Tibial nerve (tissue), 4 donors: Measurements from ENCODE around the gene SDK2. TPM values are rescaled to one million over a fixed set of nuclear protein-coding genes. Genes with fewer than 3 reads are reported as not detected.

ENCODE experiments used
- DNase-seq, 2 donors: peaks; one replicate each; pipeline ENCODE4 v3.0.0-alpha.2; 2019; ENCODE audit warnings: low spot score in 2 of 2
- H3K27ac ChIP-seq, 4 donors: fragments of 200-600 bp; sonication (generic) in 3 of 4; one replicate each; pipeline ENCODE4 v1.5.1; 2017 to 2019; ENCODE audit warnings: mild to moderate bottlenecking in 1 of 4
- H3K27me3 ChIP-seq, 2 donors: fragments of 200-600 bp; sonication (generic) in 1 of 2; one replicate each; pipeline versions ENCODE4 v1.5.1 to v1.6.0; 2017 to 2019
- H3K36me3 ChIP-seq, 3 donors: fragments of 200-600 bp; sonication (generic); one replicate each; pipeline ENCODE4 v1.5.1; 2018 to 2019
- H3K4me1 ChIP-seq, 4 donors: fragments of 200-600 bp; sonication (generic) in 3 of 4; one replicate each; pipeline ENCODE4 v1.5.1; 2017 to 2019
- H3K4me3 ChIP-seq, 4 donors: fragments of 200-600 bp; sonication (generic) in 3 of 4; one replicate each; pipeline ENCODE4 v1.5.1; 2017 to 2019; ENCODE audit warnings: mild to moderate bottlenecking in 1 of 4, moderate library complexity in 1 of 4
- H3K9me3 ChIP-seq, 4 donors: fragments of 200-600 bp; sonication (generic) in 3 of 4; one replicate each; pipeline ENCODE4 v1.5.1; 2017 to 2019
- CTCF ChIP-seq, 5 experiments: fragments of 200-600 bp in 3 of 5; fragments of 450-650 bp in 2 of 5; sonication (generic) in 3 of 5; IDR thresholded peaks; one replicate each; pipeline ENCODE4 v1.5.1; 2016 to 2019; ENCODE audit warnings: antibody characterized with exemption in 5 of 5, mild to moderate bottlenecking in 3 of 5, moderate library complexity in 2 of 5
- EP300 ChIP-seq, 2 donors: sonication (generic); formaldehyde crosslinking; IDR thresholded peaks; one replicate each; pipeline ENCODE4 v1.6.1; 2017; ENCODE audit warnings: antibody characterized with exemption in 2 of 2, mild to moderate bottlenecking in 1 of 2
- POLR2A ChIP-seq, 2 donors: fragments of 450-650 bp; IDR thresholded peaks; one replicate each; pipeline ENCODE4 v1.6.1; 2017; ENCODE audit warnings: antibody characterized with exemption in 2 of 2, mild to moderate bottlenecking in 2 of 2, moderate library complexity in 2 of 2
- WGBS, 2 donors: methylation state at CpG; one replicate each; pipeline ENCODE4 v1.1.5; 2018; 5-methylcytosine and 5-hydroxymethylcytosine counted together
- total RNA-seq, 4 donors: library from RNA; depleted of rRNA; stranded (reverse); fragments of >200 nt; gene quantifications; one replicate each; pipeline ENCODE4 v1.1.0, GENCODE V29; 2016

SDK2 gene
- total RNA-seq, 4 donors from 2014 or later, result 3.1 to 6.3 (median 4.6) TPM

- 84 to 92% methylated on average over 9 of the region's 9 CpGs for WGBS, 2 donors
- peaks cover 0 to 9% (median 0%) of the 10 kb centered on the region in 4 donors for H3K9me3 ChIP-seq
- H3K27me3 ChIP-seq, result no peaks in the 10 kb centered on the region
- no peak overlapping the region for H3K27ac ChIP-seq
- TF ChIP-seq POLR2A (IDR thresholded peaks at IDR 0.05), result no peak
- TF ChIP-seq CTCF (IDR thresholded peaks at IDR 0.05), result no peak
- TF ChIP-seq EP300 (IDR thresholded peaks at IDR 0.05), result no peak
- H3K4me3 ChIP-seq, result no peak overlapping the region
- no peak for DNase-seq
- H3K36me3 ChIP-seq, result peaks cover 0 to 7% (median 0%) of the 10 kb centered on the region in 3 donors
- peaks cover 0 to 9% (median 0%) of the 10 kb centered on the region in 4 donors for H3K4me1 ChIP-seq
Measured at GRCh38 chr17:73489991-73490390, 154.3 kb downstream of the SDK2 start.

DNA sequence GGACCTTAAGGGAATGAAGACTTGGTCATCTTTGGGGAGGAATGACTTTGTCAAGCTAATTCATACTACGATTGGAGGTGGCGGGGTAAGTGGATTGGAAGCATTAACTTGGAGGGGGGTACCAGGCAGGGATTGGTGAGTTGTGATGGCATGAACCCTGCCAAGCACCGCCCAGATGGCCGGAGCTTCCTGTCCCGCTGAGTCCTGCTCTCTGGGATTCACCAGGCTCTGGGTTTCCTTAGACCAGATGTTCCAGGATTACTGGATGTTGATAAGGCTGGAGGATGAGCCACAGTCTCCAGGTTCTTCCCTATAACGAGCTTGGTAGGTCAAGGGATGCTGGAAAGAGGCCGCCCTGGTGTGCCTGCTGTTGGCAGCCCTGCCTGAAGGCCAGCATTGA is 154.9 kb downstream of the SDK2 start:
- WGBS, 2 donors, result 79% methylated on average over 7 of the region's 7 CpGs
- Histone ChIP-seq H3K9me3 (peaks cover 0 to 15% (median 0%) of the 10 kb centered on the region in 4 donors), H3K27ac (no peak overlapping the region), H3K4me3 (no peak overlapping the region), H3K27me3 (no peaks in the 10 kb centered on the region), H3K4me1 (peaks cover 0 to 9% (median 0%) of the 10 kb centered on the region in 4 donors), H3K36me3 (peaks cover 0 to 10% (median 0%) of the 10 kb centered on the region in 3 donors)
- no peak for DNase-seq
- TF ChIP-seq CTCF (IDR thresholded peaks at IDR 0.05) (no peak), POLR2A (IDR thresholded peaks at IDR 0.05) (no peak), EP300 (IDR thresholded peaks at IDR 0.05) (no peak)

- Histone ChIP-seq H3K27me3 (no peaks in the 10 kb centered on the region), H3K4me1 (peaks cover 0 to 15% (median 2%) of the 10 kb centered on the region in 4 donors), H3K4me3 (no peak overlapping the region), H3K36me3 (peaks cover 0 to 10% (median 0%) of the 10 kb centered on the region in 3 donors), H3K9me3 (peaks cover 0 to 15% (median 0%) of the 10 kb centered on the region in 4 donors), H3K27ac (no peak overlapping the region)
- WGBS, 2 donors, result 88 to 94% methylated on average over 6 of the region's 6 CpGs
- DNase-seq, result no peak
- TF ChIP-seq EP300 (IDR thresholded peaks at IDR 0.05) (no peak), POLR2A (IDR thresholded peaks at IDR 0.05) (no peak), CTCF (IDR thresholded peaks at IDR 0.05) (no peak)
Measured at GRCh38 chr17:73485130-73485529, 159.1 kb downstream of the SDK2 start.

DNA sequence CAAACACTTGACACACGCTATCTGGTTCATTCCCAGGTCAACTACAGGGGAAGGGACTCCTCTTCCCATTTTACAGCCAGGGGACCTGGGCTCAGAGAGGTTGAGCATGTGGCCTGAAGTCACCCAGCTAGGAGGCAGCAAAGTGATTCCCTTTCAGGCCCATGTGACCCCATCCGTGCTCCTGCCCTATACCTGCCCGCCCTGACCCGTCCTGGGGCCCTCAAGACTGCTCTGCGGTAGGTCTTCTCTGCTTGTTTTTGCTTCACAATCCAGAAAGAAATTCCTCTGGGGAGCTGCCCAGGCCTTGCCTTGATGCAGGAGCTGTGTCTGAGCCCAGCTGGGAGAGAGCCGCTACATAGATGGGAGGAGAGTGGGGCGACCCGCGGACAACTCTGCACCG is 161.4 kb downstream of the SDK2 start:
- Histone ChIP-seq H3K36me3 (peaks cover 0 to 10% (median 0%) of the 10 kb centered on the region in 3 donors), H3K27me3 (no peaks in the 10 kb centered on the region), H3K4me3 (no peak overlapping the region), H3K4me1 (peaks cover 0 to 15% (median 2%) of the 10 kb centered on the region in 4 donors), H3K27ac (no peak overlapping the region), H3K9me3 (peaks cover 0 to 15% (median 0%) of the 10 kb centered on the region in 4 donors)
- DNase-seq, result no peak
- 74 to 78% methylated on average over 10 of the region's 10 CpGs for WGBS, 2 donors
- TF ChIP-seq EP300 (IDR thresholded peaks at IDR 0.05) (no peak), POLR2A (IDR thresholded peaks at IDR 0.05) (no peak), CTCF (IDR thresholded peaks at IDR 0.05) (no peak)

- Histone ChIP-seq H3K4me3 (no peak overlapping the region), H3K27ac (no peak overlapping the region), H3K9me3 (peaks cover 0 to 15% (median 0%) of the 10 kb centered on the region in 4 donors), H3K27me3 (no peaks in the 10 kb centered on the region), H3K36me3 (peaks cover 0 to 9% (median 0%) of the 10 kb centered on the region in 3 donors), H3K4me1 (peaks cover 0 to 15% (median 2%) of the 10 kb centered on the region in 4 donors)
- TF ChIP-seq EP300 (IDR thresholded peaks at IDR 0.05) (no peak), CTCF (IDR thresholded peaks at IDR 0.05) (no peak), POLR2A (IDR thresholded peaks at IDR 0.05) (no peak)
- WGBS, 2 donors, result 72 to 87% methylated on average over 14 to 15 of the region's 16 CpGs
- DNase-seq, result no peak
Measured at GRCh38 chr17:73482251-73482716, 162.0 kb downstream of the SDK2 start.
